GM23338 (cell line): ENCODE data around the gene MLH1. TPM values are rescaled to one million over a fixed set of nuclear protein-coding genes. Genes with fewer than 3 reads are reported as not detected.

Source experiments
- ATAC-seq: fragments of 200-7000 bp; cut with Tn5 transposase; 3 replicates; pipeline ENCODE4 v1.9.1; 2020
- DNase-seq: peaks from one replicate; pipeline ENCODE4 v3.0.0-alpha.2; 2015; ENCODE audit warnings: low spot score
- H2AFZ ChIP-seq: fragments of 200-600 bp; sonication (generic); 2 replicates; pipeline ENCODE4 v1.8.0; 2016; ENCODE audit warnings: antibody characterized with exemption, mild to moderate bottlenecking, moderate library complexity
- H3F3A ChIP-seq: fragments of 200-600 bp; sonication (generic); replicated peaks from 2 replicates; pipeline ENCODE4 v1.8.0; 2017; ENCODE audit warnings: antibody characterized with exemption, mixed run types, low read depth
- H3K27ac ChIP-seq: fragments of 200-600 bp; sonication (generic); 2 replicates; pipeline ENCODE4 v1.6.1; 2016; ENCODE audit warnings: low read depth
- H3K27me3 ChIP-seq: fragments of 200-600 bp; sonication (generic); 2 replicates; pipeline ENCODE4 v1.8.0; 2016; ENCODE audit warnings: mild to moderate bottlenecking, mixed run types, moderate library complexity; ENCODE audit not compliant: insufficient read depth
- H3K36me3 ChIP-seq: fragments of 200-600 bp; sonication (generic); 2 replicates; pipeline ENCODE4 v1.8.0; 2016; ENCODE audit warnings: mild to moderate bottlenecking; ENCODE audit not compliant: insufficient read depth
- H3K4me1 ChIP-seq: fragments of 200-600 bp; sonication (generic); 2 replicates; pipeline ENCODE4 v1.8.0; 2016; ENCODE audit warnings: mild to moderate bottlenecking, moderate library complexity; ENCODE audit not compliant: insufficient read depth
- H3K4me2 ChIP-seq: fragments of 200-600 bp; sonication (generic); 2 replicates; pipeline ENCODE4 v1.7.1; 2017; ENCODE audit warnings: mixed run types
- H3K4me3 ChIP-seq: fragments of 200-600 bp; sonication (generic); 2 replicates; pipeline ENCODE4 v1.6.1; 2016; ENCODE audit warnings: mixed run types
- H3K79me2 ChIP-seq: fragments of 200-600 bp; sonication (generic); replicated peaks from 2 replicates; pipeline ENCODE4 v1.8.0; 2017; ENCODE audit warnings: mild to moderate bottlenecking; ENCODE audit not compliant: insufficient read depth
- H3K9me2 ChIP-seq: fragments of 200-600 bp; sonication (generic); 2 replicates; pipeline ENCODE4 v1.8.0; 2017; ENCODE audit not compliant: insufficient read depth
- H4K20me1 ChIP-seq: fragments of 200-600 bp; sonication (generic); replicated peaks from 2 replicates; pipeline ENCODE4 v1.8.0; 2017; ENCODE audit warnings: mild to moderate bottlenecking; ENCODE audit not compliant: insufficient read depth
- H3K27ac Mint-ChIP-seq: 2 replicates; pipeline ENCODE4 v1.8.0; 2020; ENCODE audit warnings: inconsistent platforms, mild to moderate bottlenecking, moderate library complexity, mixed read lengths
- H3K27me3 Mint-ChIP-seq: 3 replicates; pipeline ENCODE4 v1.8.0; 2022; ENCODE audit warnings: low read depth, mild to moderate bottlenecking, moderate library complexity, mixed read lengths, inconsistent platforms; ENCODE audit not compliant: insufficient read depth, poor library complexity
- H3K36me3 Mint-ChIP-seq: 3 replicates; pipeline ENCODE4 v1.8.0; 2021; ENCODE audit warnings: low read depth, mild to moderate bottlenecking, inconsistent platforms, moderate library complexity, mixed read lengths
- H3K4me1 Mint-ChIP-seq: 3 replicates; pipeline ENCODE4 v1.8.0; 2020; ENCODE audit warnings: mild to moderate bottlenecking, inconsistent platforms, mixed read lengths
- H3K4me3 Mint-ChIP-seq: 3 replicates; pipeline ENCODE4 v1.8.0; 2021; ENCODE audit warnings: moderate library complexity, mild to moderate bottlenecking, inconsistent platforms, mixed read lengths
- H3K9me3 Mint-ChIP-seq: 3 replicates; pipeline ENCODE4 v1.8.0; 2020; ENCODE audit warnings: moderate library complexity, mild to moderate bottlenecking, inconsistent platforms, mixed read lengths
- EZH2 ChIP-seq: fragments of 200-600 bp; sonication (generic); IDR thresholded peaks from one replicate; pipeline ENCODE4 v1.8.0; 2017; ENCODE audit warnings: antibody characterized with exemption, mild to moderate bottlenecking, low read depth; ENCODE audit not compliant: unreplicated experiment
- JUNB ChIP-seq: IDR thresholded peaks from one replicate; pipeline ENCODE4 v1.6.1; 2016; ENCODE audit warnings: antibody characterized with exemption; ENCODE audit not compliant: unreplicated experiment
- NANOG ChIP-seq: IDR thresholded peaks from 2 replicates; pipeline ENCODE4 v1.6.1; 2016; ENCODE audit warnings: antibody characterized with exemption, borderline replicate concordance
- POLR2AphosphoS5 ChIP-seq: IDR thresholded peaks from 2 replicates; pipeline ENCODE4 v1.6.1; 2016; ENCODE audit warnings: antibody characterized with exemption, low read depth
- STAT1 ChIP-seq: IDR thresholded peaks from one replicate; pipeline ENCODE4 v1.6.1; 2016; ENCODE audit warnings: antibody characterized with exemption; ENCODE audit not compliant: unreplicated experiment
- ZNF114 ChIP-seq: fragments of 250-450 bp; sonication (Bioruptor Pico); IDR thresholded peaks from 2 replicates; pipeline ENCODE4 v1.5.0; 2020; ENCODE audit warnings: mild to moderate bottlenecking, moderate library complexity
- polyA plus RNA-seq: library from polyadenylated mRNA; unstranded; fragments of >200 nt; fragmentation: Nextera tagmentation; extraction: Ambion mirVana; gene quantifications from 2 replicates; pipeline ENCODE4 v1.2.1, GENCODE V29; 2016
- total RNA-seq: library from RNA; depleted of rRNA; stranded (reverse); fragments of >200 nt; shearing (Covaris generic); gene quantifications from 2 replicates; pipeline ENCODE4 v1.2.3, GENCODE V29; 2014
- TF ChIP-seq, protein P1 (sequence below): IDR thresholded peaks from 2 replicates; pipeline ENCODE4 v1.6.1; 2016; ENCODE audit warnings: antibody characterized with exemption
- TF ChIP-seq, protein P2 (sequence below), 2 experiments: fragments of 200-600 bp in 1 of 2; sonication (generic) in 1 of 2; conservative IDR thresholded peaks; 2 replicates each; pipeline versions ENCODE4 v1.5.1 to v1.6.1; 2016 to 2017; ENCODE audit warnings: antibody characterized with exemption in 2 of 2, low read depth in 2 of 2, mild to moderate bottlenecking in 2 of 2, moderate library complexity in 1 of 2
- TF ChIP-seq, protein P3 (sequence below): IDR thresholded peaks from one replicate; pipeline ENCODE4 v1.6.1; 2018; ENCODE audit warnings: antibody characterized with exemption; ENCODE audit not compliant: unreplicated experiment
- TF ChIP-seq, protein P4 (sequence below): fragments of 250-450 bp; sonication (Bioruptor Pico); IDR thresholded peaks from 2 replicates; pipeline ENCODE4 v1.5.0; 2020; ENCODE audit warnings: mild to moderate bottlenecking, moderate library complexity

Gene MLH1
- total and polyA plus RNA-seq, 2 experiments from 2014 or later = 31.7 to 58.0 TPM

DNA sequence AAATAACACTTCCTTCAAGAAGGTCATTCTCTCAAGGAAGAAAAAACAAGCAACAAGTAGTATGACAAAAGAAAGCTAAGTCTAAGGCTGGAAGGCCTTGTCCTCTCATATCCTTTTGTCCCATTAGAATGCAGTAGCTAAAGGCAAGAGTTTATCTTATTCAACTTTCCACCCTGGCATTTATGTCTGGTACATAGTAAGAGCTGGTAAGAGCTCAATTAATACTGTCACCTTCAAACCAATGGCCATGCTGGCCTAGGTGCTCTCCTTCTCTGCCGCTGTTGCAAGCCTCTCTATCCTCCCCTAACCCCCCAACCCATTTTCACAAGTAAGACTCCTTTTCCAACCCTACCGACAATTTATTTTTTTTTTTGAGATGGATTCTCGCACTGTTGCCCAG lies 99.2 kb downstream of the MLH1 start:
- H3K36me3 Mint-ChIP-seq = no peaks in the 10 kb centered on the region; the same call in 2 of the 3 replicates
- H3K4me3 Mint-ChIP-seq = no peak overlapping the region

More for the DNA sequence above, 99.2 kb downstream of the MLH1 start:
- no peak overlapping the region for H3K27ac Mint-ChIP-seq
- H3K9me3 Mint-ChIP-seq = no peaks in the 10 kb centered on the region; the same call in 2 of the 3 replicates
- Histone ChIP-seq H3K79me2 (no peaks in the 10 kb centered on the region), H3K27me3 (no peaks in the 10 kb centered on the region), H2AFZ (no peak overlapping the region), H3K36me3 (no peaks in the 10 kb centered on the region), H3K4me3 (no peak overlapping the region), H3K4me1 (no peaks in the 10 kb centered on the region), H3K27ac (no peak overlapping the region), H3F3A (no peaks in the 10 kb centered on the region), H3K9me2 (no peaks in the 10 kb centered on the region), H3K4me2 (no peak overlapping the region), H4K20me1 (no peaks in the 10 kb centered on the region)
- peaks cover 3% of the 10 kb centered on the region; the same call in 2 of the 3 replicates for H3K4me1 Mint-ChIP-seq
- TF ChIP-seq, protein P1, sequence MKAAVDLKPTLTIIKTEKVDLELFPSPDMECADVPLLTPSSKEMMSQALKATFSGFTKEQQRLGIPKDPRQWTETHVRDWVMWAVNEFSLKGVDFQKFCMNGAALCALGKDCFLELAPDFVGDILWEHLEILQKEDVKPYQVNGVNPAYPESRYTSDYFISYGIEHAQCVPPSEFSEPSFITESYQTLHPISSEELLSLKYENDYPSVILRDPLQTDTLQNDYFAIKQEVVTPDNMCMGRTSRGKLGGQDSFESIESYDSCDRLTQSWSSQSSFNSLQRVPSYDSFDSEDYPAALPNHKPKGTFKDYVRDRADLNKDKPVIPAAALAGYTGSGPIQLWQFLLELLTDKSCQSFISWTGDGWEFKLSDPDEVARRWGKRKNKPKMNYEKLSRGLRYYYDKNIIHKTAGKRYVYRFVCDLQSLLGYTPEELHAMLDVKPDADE = no peak
- TF ChIP-seq POLR2AphosphoS5 = no peak
- TF ChIP-seq NANOG = no peak
- no peak for TF ChIP-seq EZH2
- TF ChIP-seq, protein P2, sequence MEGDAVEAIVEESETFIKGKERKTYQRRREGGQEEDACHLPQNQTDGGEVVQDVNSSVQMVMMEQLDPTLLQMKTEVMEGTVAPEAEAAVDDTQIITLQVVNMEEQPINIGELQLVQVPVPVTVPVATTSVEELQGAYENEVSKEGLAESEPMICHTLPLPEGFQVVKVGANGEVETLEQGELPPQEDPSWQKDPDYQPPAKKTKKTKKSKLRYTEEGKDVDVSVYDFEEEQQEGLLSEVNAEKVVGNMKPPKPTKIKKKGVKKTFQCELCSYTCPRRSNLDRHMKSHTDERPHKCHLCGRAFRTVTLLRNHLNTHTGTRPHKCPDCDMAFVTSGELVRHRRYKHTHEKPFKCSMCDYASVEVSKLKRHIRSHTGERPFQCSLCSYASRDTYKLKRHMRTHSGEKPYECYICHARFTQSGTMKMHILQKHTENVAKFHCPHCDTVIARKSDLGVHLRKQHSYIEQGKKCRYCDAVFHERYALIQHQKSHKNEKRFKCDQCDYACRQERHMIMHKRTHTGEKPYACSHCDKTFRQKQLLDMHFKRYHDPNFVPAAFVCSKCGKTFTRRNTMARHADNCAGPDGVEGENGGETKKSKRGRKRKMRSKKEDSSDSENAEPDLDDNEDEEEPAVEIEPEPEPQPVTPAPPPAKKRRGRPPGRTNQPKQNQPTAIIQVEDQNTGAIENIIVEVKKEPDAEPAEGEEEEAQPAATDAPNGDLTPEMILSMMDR (conservative IDR thresholded peaks at IDR 0.05; ENCODE audit: low read depth in 2 of 2) = no peak
- TF ChIP-seq ZNF114 = no peak
- TF ChIP-seq, protein P3, sequence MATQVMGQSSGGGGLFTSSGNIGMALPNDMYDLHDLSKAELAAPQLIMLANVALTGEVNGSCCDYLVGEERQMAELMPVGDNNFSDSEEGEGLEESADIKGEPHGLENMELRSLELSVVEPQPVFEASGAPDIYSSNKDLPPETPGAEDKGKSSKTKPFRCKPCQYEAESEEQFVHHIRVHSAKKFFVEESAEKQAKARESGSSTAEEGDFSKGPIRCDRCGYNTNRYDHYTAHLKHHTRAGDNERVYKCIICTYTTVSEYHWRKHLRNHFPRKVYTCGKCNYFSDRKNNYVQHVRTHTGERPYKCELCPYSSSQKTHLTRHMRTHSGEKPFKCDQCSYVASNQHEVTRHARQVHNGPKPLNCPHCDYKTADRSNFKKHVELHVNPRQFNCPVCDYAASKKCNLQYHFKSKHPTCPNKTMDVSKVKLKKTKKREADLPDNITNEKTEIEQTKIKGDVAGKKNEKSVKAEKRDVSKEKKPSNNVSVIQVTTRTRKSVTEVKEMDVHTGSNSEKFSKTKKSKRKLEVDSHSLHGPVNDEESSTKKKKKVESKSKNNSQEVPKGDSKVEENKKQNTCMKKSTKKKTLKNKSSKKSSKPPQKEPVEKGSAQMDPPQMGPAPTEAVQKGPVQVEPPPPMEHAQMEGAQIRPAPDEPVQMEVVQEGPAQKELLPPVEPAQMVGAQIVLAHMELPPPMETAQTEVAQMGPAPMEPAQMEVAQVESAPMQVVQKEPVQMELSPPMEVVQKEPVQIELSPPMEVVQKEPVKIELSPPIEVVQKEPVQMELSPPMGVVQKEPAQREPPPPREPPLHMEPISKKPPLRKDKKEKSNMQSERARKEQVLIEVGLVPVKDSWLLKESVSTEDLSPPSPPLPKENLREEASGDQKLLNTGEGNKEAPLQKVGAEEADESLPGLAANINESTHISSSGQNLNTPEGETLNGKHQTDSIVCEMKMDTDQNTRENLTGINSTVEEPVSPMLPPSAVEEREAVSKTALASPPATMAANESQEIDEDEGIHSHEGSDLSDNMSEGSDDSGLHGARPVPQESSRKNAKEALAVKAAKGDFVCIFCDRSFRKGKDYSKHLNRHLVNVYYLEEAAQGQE = no peak
- no peak for TF ChIP-seq JUNB
- TF ChIP-seq STAT1 = no peak
- TF ChIP-seq, protein P4, sequence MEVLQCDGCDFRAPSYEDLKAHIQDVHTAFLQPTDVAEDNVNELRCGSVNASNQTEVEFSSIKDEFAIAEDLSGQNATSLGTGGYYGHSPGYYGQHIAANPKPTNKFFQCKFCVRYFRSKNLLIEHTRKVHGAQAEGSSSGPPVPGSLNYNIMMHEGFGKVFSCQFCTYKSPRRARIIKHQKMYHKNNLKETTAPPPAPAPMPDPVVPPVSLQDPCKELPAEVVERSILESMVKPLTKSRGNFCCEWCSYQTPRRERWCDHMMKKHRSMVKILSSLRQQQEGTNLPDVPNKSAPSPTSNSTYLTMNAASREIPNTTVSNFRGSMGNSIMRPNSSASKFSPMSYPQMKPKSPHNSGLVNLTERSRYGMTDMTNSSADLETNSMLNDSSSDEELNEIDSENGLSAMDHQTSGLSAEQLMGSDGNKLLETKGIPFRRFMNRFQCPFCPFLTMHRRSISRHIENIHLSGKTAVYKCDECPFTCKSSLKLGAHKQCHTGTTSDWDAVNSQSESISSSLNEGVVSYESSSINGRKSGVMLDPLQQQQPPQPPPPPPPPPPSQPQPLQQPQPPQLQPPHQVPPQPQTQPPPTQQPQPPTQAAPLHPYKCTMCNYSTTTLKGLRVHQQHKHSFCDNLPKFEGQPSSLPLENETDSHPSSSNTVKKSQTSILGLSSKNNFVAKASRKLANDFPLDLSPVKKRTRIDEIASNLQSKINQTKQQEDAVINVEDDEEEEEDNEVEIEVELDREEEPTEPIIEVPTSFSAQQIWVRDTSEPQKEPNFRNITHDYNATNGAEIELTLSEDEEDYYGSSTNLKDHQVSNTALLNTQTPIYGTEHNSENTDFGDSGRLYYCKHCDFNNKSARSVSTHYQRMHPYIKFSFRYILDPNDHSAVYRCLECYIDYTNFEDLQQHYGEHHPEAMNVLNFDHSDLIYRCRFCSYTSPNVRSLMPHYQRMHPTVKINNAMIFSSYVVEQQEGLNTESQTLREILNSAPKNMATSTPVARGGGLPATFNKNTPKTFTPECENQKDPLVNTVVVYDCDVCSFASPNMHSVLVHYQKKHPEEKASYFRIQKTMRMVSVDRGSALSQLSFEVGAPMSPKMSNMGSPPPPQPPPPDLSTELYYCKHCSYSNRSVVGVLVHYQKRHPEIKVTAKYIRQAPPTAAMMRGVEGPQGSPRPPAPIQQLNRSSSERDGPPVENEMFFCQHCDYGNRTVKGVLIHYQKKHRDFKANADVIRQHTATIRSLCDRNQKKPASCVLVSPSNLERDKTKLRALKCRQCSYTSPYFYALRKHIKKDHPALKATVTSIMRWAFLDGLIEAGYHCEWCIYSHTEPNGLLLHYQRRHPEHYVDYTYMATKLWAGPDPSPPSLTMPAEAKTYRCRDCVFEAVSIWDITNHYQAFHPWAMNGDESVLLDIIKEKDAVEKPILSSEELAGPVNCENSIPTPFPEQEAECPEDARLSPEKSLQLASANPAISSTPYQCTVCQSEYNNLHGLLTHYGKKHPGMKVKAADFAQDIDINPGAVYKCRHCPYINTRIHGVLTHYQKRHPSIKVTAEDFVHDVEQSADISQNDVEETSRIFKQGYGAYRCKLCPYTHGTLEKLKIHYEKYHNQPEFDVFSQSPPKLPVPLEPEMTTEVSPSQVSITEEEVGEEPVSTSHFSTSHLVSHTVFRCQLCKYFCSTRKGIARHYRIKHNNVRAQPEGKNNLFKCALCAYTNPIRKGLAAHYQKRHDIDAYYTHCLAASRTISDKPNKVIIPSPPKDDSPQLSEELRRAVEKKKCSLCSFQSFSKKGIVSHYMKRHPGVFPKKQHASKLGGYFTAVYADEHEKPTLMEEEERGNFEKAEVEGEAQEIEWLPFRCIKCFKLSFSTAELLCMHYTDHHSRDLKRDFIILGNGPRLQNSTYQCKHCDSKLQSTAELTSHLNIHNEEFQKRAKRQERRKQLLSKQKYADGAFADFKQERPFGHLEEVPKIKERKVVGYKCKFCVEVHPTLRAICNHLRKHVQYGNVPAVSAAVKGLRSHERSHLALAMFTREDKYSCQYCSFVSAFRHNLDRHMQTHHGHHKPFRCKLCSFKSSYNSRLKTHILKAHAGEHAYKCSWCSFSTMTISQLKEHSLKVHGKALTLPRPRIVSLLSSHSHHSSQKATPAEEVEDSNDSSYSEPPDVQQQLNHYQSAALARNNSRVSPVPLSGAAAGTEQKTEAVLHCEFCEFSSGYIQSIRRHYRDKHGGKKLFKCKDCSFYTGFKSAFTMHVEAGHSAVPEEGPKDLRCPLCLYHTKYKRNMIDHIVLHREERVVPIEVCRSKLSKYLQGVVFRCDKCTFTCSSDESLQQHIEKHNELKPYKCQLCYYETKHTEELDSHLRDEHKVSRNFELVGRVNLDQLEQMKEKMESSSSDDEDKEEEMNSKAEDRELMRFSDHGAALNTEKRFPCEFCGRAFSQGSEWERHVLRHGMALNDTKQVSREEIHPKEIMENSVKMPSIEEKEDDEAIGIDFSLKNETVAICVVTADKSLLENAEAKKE (CRISPR knock-in tag) = no peak
- ATAC-seq = no peak
- no peak for DNase-seq
- peaks cover 2% of the 10 kb centered on the region for H3K27me3 Mint-ChIP-seq
